GM18519 (cell line): ENCODE measurements around the gene CDC37.
A peak's percentile ranks its signal among the peaks of the same experiment; 100 is the strongest.
"Not testable (repeated sequence)": the region's sequence is repeated elsewhere in the genome, so short reads cannot be mapped to it uniquely, and the experiment has no call there.

Experiments
- ATAC-seq: cut with Tn5 transposase; IDR thresholded peaks from one replicate; pipeline ENCODE4 v1.9.1; 2021; ENCODE audit warnings: mild to moderate bottlenecking, moderate library complexity; ENCODE audit not compliant: unreplicated experiment, low FRiP score

Gene CDC37

DNA sequence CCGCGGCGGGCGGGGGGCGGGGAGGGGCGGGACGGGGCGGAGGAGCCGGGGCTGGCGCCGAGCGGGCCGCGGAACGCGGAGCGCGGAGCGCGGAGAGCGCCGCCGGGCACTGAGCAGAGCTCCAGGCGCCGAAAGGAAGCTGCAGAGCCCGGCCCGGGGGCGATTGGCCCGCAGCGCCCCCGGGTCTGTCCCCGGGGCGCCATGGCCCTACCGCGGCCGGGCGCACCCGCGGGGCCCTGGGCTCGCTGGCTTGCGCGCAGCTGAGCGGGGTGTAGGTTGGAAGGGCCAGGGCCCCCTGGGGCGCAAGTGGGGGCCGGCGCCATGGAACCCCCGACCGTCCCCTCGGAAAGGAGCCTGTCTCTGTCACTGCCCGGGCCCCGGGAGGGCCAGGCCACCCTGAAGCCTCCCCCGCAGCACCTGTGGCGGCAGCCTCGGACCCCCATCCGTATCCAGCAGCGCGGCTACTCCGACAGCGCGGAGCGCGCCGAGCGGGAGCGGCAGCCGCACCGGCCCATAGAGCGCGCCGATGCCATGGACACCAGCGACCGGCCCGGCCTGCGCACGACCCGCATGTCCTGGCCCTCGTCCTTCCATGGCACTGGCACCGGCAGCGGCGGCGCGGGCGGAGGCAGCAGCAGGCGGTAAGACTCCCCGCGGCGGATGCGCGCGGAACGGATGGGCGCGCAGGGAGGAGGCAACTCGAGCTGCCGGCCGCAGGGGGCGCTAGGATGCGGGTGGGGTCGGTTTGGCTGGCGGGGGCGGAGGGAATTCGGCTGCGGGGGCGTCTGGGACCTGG is 17.3 kb upstream of the CDC37 start, which contains the start of gene PDE4A:
Gene PDE4A, plus strand, starts transcription at position 95 of the 796 bp plus-strand sequence. Its CDS starts 227 bp downstream, at position 322.
- no peak for ATAC-seq

DNA sequence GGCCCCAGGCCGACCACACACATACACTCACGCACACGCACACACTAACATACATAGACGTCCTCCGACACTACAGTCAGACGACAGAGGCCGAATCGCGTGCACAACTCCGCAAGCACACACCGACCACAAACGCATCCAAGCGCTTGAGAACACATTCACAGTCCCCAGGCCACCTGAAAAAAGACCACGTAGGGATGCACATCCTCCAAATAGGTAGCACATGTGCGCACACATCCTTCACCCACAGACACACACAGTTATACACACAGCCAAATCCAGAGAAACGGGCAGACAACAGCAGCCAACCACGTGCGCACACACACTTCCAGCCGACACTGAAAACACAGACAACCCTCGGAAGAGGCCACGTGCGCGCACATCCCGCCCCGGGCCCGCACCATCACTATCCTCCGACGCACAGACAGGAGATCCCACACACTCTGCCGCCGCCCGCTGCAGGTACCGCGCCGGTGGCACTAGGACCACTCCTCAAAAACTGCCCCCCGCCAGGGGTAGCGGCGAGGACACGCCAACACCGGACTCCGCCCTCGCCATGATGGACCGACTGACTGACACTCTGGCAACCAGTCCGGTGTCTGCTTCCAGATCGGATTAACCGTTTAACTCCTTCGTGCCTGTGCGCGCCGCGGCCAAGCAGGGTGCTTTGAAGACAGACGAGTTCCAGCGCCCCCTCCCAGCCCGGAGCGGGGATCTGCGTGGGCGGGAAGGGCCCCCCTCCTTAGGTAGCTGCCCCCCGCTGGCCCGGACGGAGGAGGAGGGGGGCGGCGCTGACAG is 16.5 kb upstream of the CDC37 start:
- no peak for ATAC-seq

DNA sequence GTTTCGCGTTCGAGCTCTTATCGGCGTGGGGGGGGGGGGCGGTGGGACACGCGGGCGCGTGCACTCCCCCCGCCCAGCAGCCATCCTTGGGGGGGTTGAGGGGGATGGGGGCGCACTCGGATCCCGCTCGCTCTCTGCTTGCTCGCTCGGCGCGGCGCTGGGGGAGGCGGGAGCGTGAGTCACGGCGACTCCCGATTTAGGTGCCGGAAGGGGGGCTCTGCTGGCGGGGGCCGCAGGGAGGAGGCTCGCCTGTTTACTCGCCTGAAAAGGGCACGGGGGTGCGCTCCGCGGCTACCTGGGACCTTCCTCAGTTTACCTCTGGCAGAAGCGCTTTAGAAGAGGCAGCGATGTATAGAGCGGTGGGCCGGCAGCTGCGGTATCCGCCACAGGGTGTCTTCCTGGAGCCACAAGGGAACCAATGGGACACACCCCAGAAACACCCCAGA is 15.9 kb upstream of the CDC37 start:
- ATAC-seq: no peak

DNA sequence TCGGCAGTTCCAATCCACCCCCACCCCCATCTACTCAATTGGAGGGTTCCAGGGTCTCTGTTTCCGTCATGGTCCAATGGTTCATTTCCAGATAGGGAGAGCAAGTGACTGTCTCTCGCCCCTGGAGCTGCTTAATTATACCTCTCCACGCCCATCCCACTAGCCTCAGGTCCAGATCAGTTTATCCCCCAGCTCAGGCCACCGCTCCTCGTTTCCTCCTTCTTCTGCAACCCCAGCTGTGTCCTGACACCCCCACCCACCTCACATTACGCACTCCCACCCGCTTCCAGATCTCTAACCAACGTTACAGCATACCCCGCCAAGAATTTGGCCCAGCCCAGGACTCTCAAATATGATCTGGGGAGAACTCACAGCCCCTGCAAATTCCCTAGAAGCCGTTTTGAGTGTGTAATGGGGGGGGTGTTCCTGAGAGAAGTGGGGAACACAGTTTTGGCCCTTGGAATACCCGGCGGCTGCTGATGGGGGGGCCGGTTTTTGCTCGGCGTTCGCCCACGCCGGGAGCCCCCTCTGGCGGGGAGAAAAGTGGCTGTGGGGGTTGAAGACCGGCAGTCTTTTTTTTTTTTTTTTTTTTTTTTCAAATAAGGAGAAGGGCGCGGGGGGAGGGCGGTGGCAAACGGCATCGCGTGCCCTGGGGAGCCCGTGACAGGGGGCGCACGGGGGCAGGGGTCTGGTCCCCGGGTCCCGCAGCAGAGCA is 15.3 kb upstream of the CDC37 start:
- no peak for ATAC-seq

DNA sequence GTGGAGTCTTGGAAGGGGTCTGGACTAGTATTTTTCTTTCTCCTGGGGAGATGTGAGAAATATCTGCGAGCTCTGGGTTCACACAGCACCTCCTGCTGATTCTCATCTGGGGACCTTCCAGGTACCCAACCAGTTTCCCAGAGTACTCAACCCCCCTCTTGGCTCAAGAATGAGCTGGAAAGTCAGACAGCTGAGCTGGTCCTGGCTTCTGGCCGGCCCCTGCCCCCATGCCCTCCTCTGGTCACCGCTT is 14.8 kb upstream of the CDC37 start:
- no peak for ATAC-seq

DNA sequence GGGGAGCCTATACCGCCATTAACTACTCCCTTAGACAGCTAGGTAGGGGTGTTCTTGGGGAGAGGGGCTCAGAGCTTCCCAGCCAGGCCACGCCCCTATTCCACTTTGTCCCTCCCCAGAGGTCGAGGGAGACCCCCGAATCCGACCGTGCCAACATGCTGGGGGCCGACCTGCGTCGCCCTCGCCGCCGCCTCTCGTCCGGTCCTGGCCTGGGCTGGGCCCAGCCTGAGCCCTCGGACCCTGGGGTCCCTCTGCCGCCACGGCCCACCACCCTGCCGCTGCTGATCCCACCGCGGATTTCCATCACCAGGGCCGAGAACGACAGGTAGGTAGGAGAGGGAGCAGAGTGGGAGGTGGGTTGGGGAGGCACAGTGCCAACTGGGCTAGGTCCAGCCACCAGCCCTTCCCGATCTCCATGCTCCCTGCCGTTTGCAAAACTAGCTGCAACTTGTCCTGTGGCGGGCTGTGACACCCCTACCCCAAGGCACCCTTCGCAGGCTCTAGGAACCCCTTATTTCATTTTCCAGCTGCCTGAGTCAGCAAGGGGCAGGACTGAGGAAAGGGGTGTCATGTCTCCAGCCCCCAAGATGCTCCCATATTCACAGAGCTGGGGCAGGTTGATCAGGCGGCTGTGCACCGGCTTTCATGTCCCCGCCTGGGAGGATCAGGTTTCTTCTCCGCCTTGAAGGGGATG is 14.3 kb upstream of the CDC37 start:
- ATAC-seq: no peak

DNA sequence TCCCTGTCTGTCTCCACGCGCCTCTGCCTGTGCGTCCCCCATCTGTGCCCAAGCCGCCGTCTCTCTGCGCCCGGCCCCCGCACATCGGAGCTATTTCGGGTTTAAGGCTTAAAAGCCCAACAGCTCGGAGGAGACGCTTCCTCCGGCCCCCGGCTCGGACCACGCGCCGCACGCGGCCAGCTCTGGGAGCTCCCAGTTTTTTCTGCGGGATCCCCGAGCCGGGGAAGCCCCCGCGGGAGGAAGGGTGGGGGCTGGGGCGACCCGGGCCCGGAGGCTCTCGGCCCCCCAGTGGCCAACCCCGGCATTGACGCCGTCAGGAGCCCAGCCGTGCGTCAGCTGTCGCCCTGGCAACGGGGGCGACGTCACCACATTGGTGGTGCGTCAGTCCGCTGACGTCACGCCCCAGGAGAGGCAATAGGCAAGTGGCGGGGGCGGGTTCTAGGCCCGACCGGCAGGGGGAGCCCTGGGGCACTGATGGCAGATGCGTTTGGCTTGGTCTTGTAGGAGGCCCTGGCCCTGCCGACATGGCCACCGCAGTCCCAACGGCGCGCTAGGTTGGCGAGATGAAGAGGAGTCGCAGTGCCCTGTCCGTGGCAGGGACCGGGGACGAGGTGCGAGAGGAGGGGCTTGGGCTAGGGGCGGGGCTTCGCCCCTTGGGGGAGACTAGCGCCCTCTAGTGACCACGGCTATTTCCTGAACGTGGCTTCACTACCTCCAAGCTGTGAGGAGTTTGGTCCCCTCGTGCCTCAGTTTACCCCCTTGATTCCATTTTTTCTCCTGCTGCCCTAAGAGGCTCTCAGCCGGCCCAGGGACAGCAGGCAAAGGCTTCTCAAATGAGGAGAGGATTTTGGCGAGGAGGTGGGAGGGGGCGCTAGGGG is 13.3 kb upstream of the CDC37 start:
- peak; percentile 46 for ATAC-seq

DNA sequence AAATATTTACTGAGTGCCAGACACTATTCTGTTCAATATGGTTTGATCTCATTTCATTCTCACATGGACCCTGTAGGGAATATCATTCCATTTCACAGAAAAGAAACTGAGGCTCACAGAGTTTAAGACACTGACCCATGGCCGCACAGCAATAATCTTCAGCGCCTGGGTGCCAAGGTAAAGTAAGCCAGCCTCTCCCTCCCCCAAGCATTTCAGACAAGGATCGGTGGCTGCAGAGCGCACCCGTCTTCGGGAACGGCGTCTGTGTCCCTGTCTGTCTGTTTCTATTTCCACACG is 12.7 kb upstream of the CDC37 start:
- no peak for ATAC-seq

DNA sequence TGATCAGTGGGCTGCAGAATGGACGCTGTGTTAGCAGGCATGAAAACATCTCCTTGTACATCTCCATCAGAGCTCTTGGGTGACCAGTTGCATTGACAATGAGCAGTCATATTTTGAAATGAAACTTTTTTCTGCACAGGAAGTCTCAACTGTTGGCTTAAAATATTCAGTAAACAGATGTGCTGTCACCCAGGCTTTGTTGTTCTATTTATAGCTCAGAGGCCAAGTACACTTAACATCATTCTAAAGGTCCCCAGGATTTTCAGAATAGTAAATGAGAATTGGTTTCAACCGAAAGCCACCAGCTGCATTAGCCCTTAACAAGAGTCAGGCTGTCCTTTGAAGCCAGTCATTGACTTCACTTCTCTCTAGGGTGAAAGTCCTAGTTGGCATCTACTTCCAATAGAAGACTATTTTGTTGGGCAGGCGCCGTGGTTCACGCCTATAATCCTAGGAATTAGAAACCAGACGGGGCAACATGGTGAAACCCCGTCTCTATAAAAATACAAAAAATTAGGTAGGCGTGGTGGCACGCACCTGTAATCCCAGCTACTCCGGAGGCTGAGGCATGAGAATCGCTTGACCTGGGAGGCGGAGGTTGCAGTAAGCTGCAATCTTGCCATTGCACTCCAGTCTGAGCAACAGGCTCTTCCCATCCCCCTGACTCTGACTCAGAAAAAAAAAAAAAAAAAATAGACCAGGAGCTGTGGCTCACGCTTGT is 9.1 kb upstream of the CDC37 start:
- peak; percentile 34 for ATAC-seq

DNA sequence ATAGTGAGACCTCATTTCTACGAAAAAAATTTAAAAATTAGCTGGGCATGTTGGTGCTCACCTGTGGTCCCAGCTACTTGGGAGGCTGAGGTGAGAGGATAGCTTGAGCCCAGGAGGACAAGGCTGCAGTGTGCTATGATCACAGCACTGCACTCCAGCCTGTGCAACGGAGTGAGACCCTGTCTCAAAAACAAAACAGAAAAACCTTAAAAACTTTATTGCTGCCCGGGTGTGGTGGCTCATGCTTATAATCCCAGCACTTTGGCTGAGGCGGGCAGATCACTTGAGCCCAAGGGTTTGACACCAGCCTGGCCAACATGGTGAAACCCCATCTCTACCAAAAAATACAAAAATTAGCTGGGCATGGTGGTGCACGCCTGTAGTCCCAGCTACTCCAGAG is 7.9 kb upstream of the CDC37 start:
- ATAC-seq: not testable (repeated sequence)

DNA sequence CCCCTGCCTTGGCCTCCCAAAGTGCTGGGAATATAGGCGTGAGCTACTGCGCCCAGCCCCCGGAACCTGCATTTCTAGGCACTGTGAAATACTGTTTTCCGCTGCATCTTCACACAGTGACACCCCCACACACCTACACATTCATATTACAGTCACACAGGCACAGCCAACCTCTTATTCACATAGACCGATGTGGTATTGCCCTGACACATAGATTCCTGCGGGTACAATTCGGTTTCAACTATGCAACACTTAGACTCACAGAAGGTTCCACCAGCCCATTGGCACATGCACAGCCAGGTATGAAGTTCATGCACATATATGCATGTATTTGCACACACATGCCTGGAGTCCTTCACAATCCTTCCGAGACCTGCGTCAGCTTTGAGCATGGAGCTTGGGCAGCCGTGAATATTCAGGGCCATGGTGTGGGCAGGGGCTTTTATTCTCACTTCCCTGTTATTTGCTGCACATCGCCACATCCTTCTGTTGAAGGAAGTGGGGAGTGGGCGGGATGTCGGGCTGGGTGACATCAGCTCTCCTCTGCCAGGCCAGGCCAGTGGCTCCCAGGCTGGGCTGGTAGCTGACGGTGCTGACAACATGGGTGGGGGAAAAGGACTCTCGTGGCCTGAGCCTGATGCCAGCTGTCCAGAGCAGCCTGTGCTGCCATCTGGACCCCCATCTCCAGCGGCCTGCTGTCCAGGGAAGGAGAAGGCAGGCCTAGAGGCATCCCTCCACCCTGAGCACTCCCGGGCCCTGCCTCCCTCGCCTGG is 5.4 kb upstream of the CDC37 start:
- ATAC-seq: no peak

DNA sequence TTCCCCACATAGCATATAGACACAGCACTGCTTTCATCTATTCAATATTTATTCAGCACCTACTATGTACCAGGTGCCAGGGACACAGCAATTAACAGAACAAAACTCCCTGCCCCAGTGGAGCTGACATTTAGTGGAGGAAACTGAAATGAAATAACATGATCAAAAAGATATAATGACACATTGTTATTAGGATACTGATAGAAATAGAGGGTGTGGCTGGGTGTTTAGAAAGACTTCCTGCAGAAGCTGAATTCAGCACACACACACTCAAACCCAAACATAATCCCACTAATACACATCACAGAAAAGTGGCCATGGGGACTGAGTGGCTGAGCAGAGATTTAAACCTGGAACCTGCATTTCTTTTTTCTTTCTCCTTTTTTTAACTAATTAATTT is 3.8 kb upstream of the CDC37 start:
- no peak for ATAC-seq

DNA sequence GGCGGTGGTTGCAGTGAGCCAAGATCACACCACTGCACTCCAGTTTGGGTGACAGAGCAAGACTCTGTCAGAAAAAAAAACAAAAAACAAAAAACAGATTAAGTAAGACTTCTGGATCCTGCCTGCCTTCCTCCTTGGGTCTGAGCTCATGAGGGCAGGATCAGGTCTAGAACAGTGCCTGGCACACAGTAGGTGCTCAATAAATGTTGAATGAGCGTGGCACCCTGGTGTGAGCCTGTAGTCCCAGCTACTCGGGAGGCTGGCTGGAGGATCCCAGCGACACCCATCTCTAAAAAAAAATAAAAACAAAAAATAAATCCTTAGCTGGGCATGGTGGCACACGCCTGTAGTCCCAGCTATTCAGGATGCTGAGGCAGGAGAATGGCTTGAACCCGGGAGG is 2.8 kb upstream of the CDC37 start:
- ATAC-seq: no peak

DNA sequence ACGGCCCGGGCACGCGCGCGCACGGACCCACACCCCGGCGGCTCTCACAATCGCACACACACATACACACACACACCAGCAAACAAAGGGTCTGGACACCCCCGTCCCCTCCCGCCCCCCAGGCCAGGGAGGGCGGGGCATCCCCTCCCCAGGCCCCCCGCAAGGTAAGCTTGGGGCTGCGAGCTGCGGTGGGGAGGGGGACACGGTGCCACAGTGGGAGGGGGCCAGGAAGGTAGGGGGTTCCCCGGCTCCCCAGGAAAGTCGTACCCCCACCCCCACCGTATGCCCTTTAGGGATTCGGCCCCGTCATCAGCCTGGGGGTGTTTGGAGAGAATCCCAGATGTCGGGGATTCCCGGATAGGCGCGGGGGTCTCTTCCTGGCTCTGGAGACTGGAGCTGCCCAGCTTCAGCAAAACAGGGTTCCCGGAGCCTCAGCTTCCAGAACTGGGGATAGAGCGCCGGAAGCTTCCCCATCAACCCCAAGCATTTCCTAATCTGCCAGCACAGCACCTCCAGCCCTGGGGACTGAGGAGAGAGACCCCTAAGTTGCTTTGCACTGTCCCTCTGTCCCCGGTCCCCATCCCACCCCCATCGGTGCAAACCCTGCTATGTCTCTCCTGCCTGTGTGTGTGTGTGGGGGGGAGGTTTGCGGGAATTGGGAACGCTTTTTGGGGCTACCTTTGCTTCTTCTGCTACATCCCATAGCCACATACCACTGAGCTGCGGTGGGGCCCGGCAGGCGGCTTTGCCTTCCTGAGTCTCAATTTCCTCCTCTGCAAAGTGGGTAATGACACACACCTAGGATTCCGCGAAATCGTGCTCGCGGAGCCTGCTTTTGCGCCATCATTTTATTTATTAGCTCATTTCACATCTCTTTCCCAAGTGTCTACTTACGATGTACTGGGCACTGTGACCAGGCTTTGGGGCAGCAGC is 1.8 kb upstream of the CDC37 start:
- ATAC-seq: no peak

DNA sequence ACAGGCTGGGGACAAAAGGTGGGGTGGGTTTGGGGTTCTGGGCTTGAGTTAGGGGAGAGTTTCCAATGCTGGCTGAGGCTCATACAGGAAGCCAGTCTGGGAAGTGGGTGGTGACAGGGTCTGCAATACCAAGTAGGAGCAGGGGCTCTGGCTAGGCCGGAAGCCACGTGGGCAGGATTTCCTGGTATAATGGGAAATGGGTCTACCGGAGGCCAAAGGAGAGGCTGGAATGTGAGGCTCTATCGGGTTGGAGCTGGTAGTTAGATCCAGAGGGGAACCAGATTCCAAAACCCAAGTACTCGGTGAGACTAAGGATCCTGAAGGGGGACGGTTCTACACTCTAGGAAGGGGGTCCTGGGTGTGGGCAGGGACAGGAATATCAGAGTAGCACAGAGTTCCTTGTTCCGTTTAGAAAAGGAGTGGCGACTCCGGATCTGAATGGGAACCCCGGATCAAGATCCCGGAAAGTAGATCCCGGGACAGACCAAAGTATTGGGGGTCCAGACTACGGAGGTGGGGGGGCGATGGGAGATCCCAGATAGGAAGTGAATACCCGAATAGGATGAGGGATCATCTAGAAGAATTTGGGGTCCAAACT is 802 bp downstream of the CDC37 start:
- no peak for ATAC-seq

DNA sequence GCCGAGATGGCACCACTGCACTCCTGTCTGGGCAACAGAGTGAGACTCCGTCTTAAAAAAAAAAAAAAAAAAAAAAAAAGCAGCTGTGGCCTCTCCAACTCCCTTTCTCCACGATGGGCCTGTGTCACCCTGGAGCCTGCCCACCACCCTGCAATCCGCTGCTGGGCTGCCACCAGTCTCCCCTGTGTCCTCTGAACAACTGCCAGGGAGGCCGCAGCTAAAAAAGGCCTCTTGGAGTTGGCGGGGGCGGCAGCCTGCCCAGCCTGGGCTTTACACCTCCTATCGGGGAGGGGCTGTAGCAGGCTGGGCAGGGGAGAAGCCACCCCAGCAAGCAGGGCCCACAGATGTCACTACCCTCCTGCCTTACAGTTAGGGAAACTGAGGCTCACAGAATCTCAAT is 3.5 kb downstream of the CDC37 start:
- ATAC-seq: no peak

DNA sequence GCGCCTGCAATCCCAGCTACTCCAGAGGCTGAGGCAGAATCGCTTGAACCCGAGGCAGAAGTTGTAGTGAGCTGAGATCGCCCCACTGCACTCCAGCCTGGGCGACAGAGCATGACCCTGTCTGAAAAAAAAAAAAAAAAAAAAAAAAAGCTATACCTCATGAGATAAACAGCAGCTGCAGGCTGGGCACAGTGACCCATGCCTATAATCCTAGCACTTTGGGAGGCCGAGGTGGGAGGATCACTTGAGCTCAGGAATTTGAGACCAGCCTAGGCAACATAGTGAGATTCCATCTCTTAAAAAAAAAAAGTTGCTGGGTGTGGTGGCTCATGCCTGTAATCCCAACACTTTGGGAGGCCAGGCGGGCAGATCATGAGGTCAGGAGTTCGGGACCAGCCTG is 4.0 kb downstream of the CDC37 start:
- not testable (repeated sequence) for ATAC-seq
